Measurements from ENCODE around the gene MBL2. TPM values are rescaled to one million over a fixed set of nuclear protein-coding genes. Genes with fewer than 3 reads are reported as not detected.

The MBL2 gene
- total RNA-seq, 1 donor from 2014 or later = not detected

GRCh38 chr10:52768001-52768532 is 4.5 kb downstream of the MBL2 start:
- H3K36me3 Mint-ChIP-seq (ENCODE audit: low read depth) = no peaks in the 10 kb centered on the region
- H3K9me3 Mint-ChIP-seq = no peaks in the 10 kb centered on the region
- no peak for DNase-seq (ENCODE audit: low spot score)
- H3K27ac Mint-ChIP-seq = no peak overlapping the region
- no peaks in the 10 kb centered on the region for H3K4me1 Mint-ChIP-seq (ENCODE audit: low read depth)
- no peak overlapping the region for H3K4me3 Mint-ChIP-seq (ENCODE audit: low read depth)
- intact Hi-C loops (cut with micrococcal nuclease) = no loop called here
- H3K27me3 Mint-ChIP-seq (ENCODE audit: low read depth) = no peaks in the 10 kb centered on the region

- Mint-ChIP-seq H3K9me3 (no peaks in the 10 kb centered on the region), H3K4me3 (ENCODE audit: low read depth) (no peak overlapping the region), H3K27ac (no peak overlapping the region), H3K4me1 (ENCODE audit: low read depth) (no peaks in the 10 kb centered on the region), H3K36me3 (ENCODE audit: low read depth) (no peaks in the 10 kb centered on the region), H3K27me3 (ENCODE audit: low read depth) (no peaks in the 10 kb centered on the region)
- intact Hi-C loops (cut with micrococcal nuclease) = no loop called here
- DNase-seq (ENCODE audit: low spot score) = no peak
Measured at GRCh38 chr10:52762088-52762487, 10.5 kb downstream of the MBL2 start.

GRCh38 chr10:52759154-52759553 is 13.4 kb downstream of the MBL2 start:
- H3K27ac Mint-ChIP-seq = no peak overlapping the region
- no peaks in the 10 kb centered on the region for H3K9me3 Mint-ChIP-seq
- H3K27me3 Mint-ChIP-seq (ENCODE audit: low read depth) = no peaks in the 10 kb centered on the region
- H3K36me3 Mint-ChIP-seq (ENCODE audit: low read depth) = no peaks in the 10 kb centered on the region
- intact Hi-C loops (cut with micrococcal nuclease) = no loop called here
- DNase-seq (ENCODE audit: low spot score) = no peak
- no peak overlapping the region for H3K4me3 Mint-ChIP-seq (ENCODE audit: low read depth)
- no peaks in the 10 kb centered on the region for H3K4me1 Mint-ChIP-seq (ENCODE audit: low read depth)

GRCh38 chr10:52758406-52758805 is 14.2 kb downstream of the MBL2 start:
- intact Hi-C loops (cut with micrococcal nuclease) = no loop called here
- H3K9me3 Mint-ChIP-seq = no peaks in the 10 kb centered on the region
- H3K4me3 Mint-ChIP-seq (ENCODE audit: low read depth) = no peak overlapping the region
- H3K27ac Mint-ChIP-seq = no peak overlapping the region
- H3K4me1 Mint-ChIP-seq (ENCODE audit: low read depth) = no peaks in the 10 kb centered on the region
- no peaks in the 10 kb centered on the region for H3K27me3 Mint-ChIP-seq (ENCODE audit: low read depth)
- no peak for DNase-seq (ENCODE audit: low spot score)
- no peaks in the 10 kb centered on the region for H3K36me3 Mint-ChIP-seq (ENCODE audit: low read depth)

- Mint-ChIP-seq H3K27ac (no peak overlapping the region), H3K27me3 (ENCODE audit: low read depth) (no peaks in the 10 kb centered on the region), H3K36me3 (ENCODE audit: low read depth) (no peaks in the 10 kb centered on the region), H3K4me3 (ENCODE audit: low read depth) (no peak overlapping the region), H3K4me1 (ENCODE audit: low read depth) (no peaks in the 10 kb centered on the region), H3K9me3 (no peaks in the 10 kb centered on the region)
- intact Hi-C loops (cut with micrococcal nuclease) = no loop called here
- no peak for DNase-seq (ENCODE audit: low spot score)
Measured at GRCh38 chr10:52757773-52758172, 14.8 kb downstream of the MBL2 start.

- H3K4me3 Mint-ChIP-seq (ENCODE audit: low read depth) = no peak overlapping the region
- H3K27ac Mint-ChIP-seq = no peak overlapping the region
- H3K36me3 Mint-ChIP-seq (ENCODE audit: low read depth) = no peaks in the 10 kb centered on the region
- no peaks in the 10 kb centered on the region for H3K9me3 Mint-ChIP-seq
- no peaks in the 10 kb centered on the region for H3K4me1 Mint-ChIP-seq (ENCODE audit: low read depth)
- H3K27me3 Mint-ChIP-seq (ENCODE audit: low read depth) = no peaks in the 10 kb centered on the region
- intact Hi-C loops (cut with micrococcal nuclease) = no loop called here
- no peak for DNase-seq (ENCODE audit: low spot score)
Measured at GRCh38 chr10:52756966-52757365, 15.6 kb downstream of the MBL2 start.

- Mint-ChIP-seq H3K9me3 (no peaks in the 10 kb centered on the region), H3K36me3 (ENCODE audit: low read depth) (no peaks in the 10 kb centered on the region), H3K4me1 (ENCODE audit: low read depth) (no peaks in the 10 kb centered on the region), H3K4me3 (ENCODE audit: low read depth) (no peak overlapping the region), H3K27ac (no peak overlapping the region), H3K27me3 (ENCODE audit: low read depth) (no peaks in the 10 kb centered on the region)
- intact Hi-C loops (cut with micrococcal nuclease) = no loop called here
- DNase-seq (ENCODE audit: low spot score) = no peak
Measured at GRCh38 chr10:52756295-52756694, 16.3 kb downstream of the MBL2 start.

- intact Hi-C loops (cut with micrococcal nuclease) = no loop called here
- H3K9me3 Mint-ChIP-seq = no peaks in the 10 kb centered on the region
- H3K4me3 Mint-ChIP-seq (ENCODE audit: low read depth) = no peak overlapping the region
- H3K4me1 Mint-ChIP-seq (ENCODE audit: low read depth) = no peaks in the 10 kb centered on the region
- H3K27ac Mint-ChIP-seq = no peak overlapping the region
- no peak for DNase-seq (ENCODE audit: low spot score)
- H3K27me3 Mint-ChIP-seq (ENCODE audit: low read depth) = no peaks in the 10 kb centered on the region
- no peaks in the 10 kb centered on the region for H3K36me3 Mint-ChIP-seq (ENCODE audit: low read depth)
Measured at GRCh38 chr10:52755297-52756062, 17.1 kb downstream of the MBL2 start.

GRCh38 chr10:52752801-52753445 is 19.7 kb downstream of the MBL2 start:
- Mint-ChIP-seq H3K27me3 (ENCODE audit: low read depth) (no peaks in the 10 kb centered on the region), H3K27ac (no peak overlapping the region), H3K36me3 (ENCODE audit: low read depth) (no peaks in the 10 kb centered on the region), H3K9me3 (peaks cover 9% of the 10 kb centered on the region), H3K4me3 (ENCODE audit: low read depth) (no peak overlapping the region), H3K4me1 (ENCODE audit: low read depth) (no peaks in the 10 kb centered on the region)
- intact Hi-C loops (cut with micrococcal nuclease) = no loop called here
- DNase-seq (ENCODE audit: low spot score) = no peak

GRCh38 chr10:52752261-52752660 is 20.3 kb downstream of the MBL2 start:
- Mint-ChIP-seq H3K9me3 (peaks cover 11% of the 10 kb centered on the region), H3K27ac (no peak overlapping the region), H3K4me3 (ENCODE audit: low read depth) (no peak overlapping the region), H3K27me3 (ENCODE audit: low read depth) (no peaks in the 10 kb centered on the region), H3K4me1 (ENCODE audit: low read depth) (no peaks in the 10 kb centered on the region), H3K36me3 (ENCODE audit: low read depth) (no peaks in the 10 kb centered on the region)
- intact Hi-C loops (cut with micrococcal nuclease) = no loop called here
- no peak for DNase-seq (ENCODE audit: low spot score)

GRCh38 chr10:52751337-52751736 is 21.2 kb downstream of the MBL2 start:
- intact Hi-C loops (cut with micrococcal nuclease) = no loop called here
- H3K4me1 Mint-ChIP-seq (ENCODE audit: low read depth) = no peaks in the 10 kb centered on the region
- no peak overlapping the region for H3K27ac Mint-ChIP-seq
- DNase-seq (ENCODE audit: low spot score) = no peak
- H3K27me3 Mint-ChIP-seq (ENCODE audit: low read depth) = no peaks in the 10 kb centered on the region
- peaks cover 11% of the 10 kb centered on the region for H3K9me3 Mint-ChIP-seq
- no peak overlapping the region for H3K4me3 Mint-ChIP-seq (ENCODE audit: low read depth)
- no peaks in the 10 kb centered on the region for H3K36me3 Mint-ChIP-seq (ENCODE audit: low read depth)

GRCh38 chr10:52750629-52751028 is 22.0 kb downstream of the MBL2 start:
- no peaks in the 10 kb centered on the region for H3K4me1 Mint-ChIP-seq (ENCODE audit: low read depth)
- H3K4me3 Mint-ChIP-seq (ENCODE audit: low read depth) = no peak overlapping the region
- no peaks in the 10 kb centered on the region for H3K36me3 Mint-ChIP-seq (ENCODE audit: low read depth)
- intact Hi-C loops (cut with micrococcal nuclease) = no loop called here
- no peaks in the 10 kb centered on the region for H3K27me3 Mint-ChIP-seq (ENCODE audit: low read depth)
- no peak overlapping the region for H3K27ac Mint-ChIP-seq
- DNase-seq (ENCODE audit: low spot score) = no peak
- H3K9me3 Mint-ChIP-seq = peaks cover 11% of the 10 kb centered on the region

- Mint-ChIP-seq H3K9me3 (peaks cover 11% of the 10 kb centered on the region), H3K27ac (no peak overlapping the region), H3K27me3 (ENCODE audit: low read depth) (no peaks in the 10 kb centered on the region), H3K4me1 (ENCODE audit: low read depth) (no peaks in the 10 kb centered on the region), H3K36me3 (ENCODE audit: low read depth) (no peaks in the 10 kb centered on the region), H3K4me3 (ENCODE audit: low read depth) (no peak overlapping the region)
- no peak for DNase-seq (ENCODE audit: low spot score)
- intact Hi-C loops (cut with micrococcal nuclease) = no loop called here
Measured at GRCh38 chr10:52747694-52748093, 24.9 kb downstream of the MBL2 start.
